Common myeloid progenitor, CD34-positive (primary cell): ENCODE measurements around the gene OBSCN.
A peak's percentile ranks its signal among the peaks of the same experiment; 100 is the strongest.

Source experiments
- CTCF ChIA-PET: fragments of 350-600 bp; sonication (Branson Sonifier 250); formaldehyde crosslinking; loops from one replicate; lab custom pipeline; 2021; ENCODE audit warnings: antibody characterized with exemption; lab: Charles Lee
- POLR2A ChIA-PET: fragments of 350-600 bp; sonication (Branson Sonifier 250); formaldehyde crosslinking; loops from one replicate; lab custom pipeline; 2021; ENCODE audit warnings: antibody characterized with exemption; lab: Charles Lee
- DNase-seq, 3 donors: peaks; one replicate each; pipeline versions ENCODE4 v3.0.0 to v3.0.0-alpha.2; 2013
- H3K27ac ChIP-seq, 2 experiments: 1 replicate in 1 of 2; 2 replicates in 1 of 2; pipeline ENCODE4 v1.7.0; 2013; ENCODE audit warnings: inconsistent platforms in 2 of 2, low read length in 2 of 2, mild to moderate bottlenecking in 2 of 2, low read depth in 1 of 2, moderate library complexity in 1 of 2; ENCODE audit not compliant: severe bottlenecking in 2 of 2, insufficient read depth in 1 of 2, poor library complexity in 1 of 2
- H3K27me3 ChIP-seq, 5 experiments: replicated peaks in 2 of 5; 1 replicate in 3 of 5; 2 replicates in 2 of 5; pipeline versions ENCODE4 v1.6.1 to v1.7.0; 2013; ENCODE audit warnings: low read length in 4 of 5, mild to moderate bottlenecking in 2 of 5, moderate library complexity in 2 of 5, inconsistent platforms in 1 of 5; ENCODE audit not compliant: insufficient read depth in 5 of 5, control insufficient read depth in 4 of 5
- H3K36me3 ChIP-seq, 4 experiments: 1 replicate in 2 of 4; 2 replicates in 2 of 4; pipeline versions ENCODE4 v1.6.1 to v1.7.0; 2013; ENCODE audit warnings: low read length in 3 of 4, control low read depth in 1 of 4, mild to moderate bottlenecking in 1 of 4; ENCODE audit not compliant: control insufficient read depth in 4 of 4, insufficient read depth in 4 of 4
- H3K4me1 ChIP-seq, 4 experiments: 1 replicate in 3 of 4; 2 replicates in 1 of 4; pipeline versions ENCODE4 v1.6.1 to v1.7.1; 2013; ENCODE audit warnings: low read length in 3 of 4, mild to moderate bottlenecking in 3 of 4, control low read depth in 1 of 4, inconsistent platforms in 1 of 4, moderate library complexity in 1 of 4; ENCODE audit not compliant: control insufficient read depth in 4 of 4, insufficient read depth in 4 of 4; ENCODE audit errors: control extremely low read depth in 1 of 4
- H3K4me3 ChIP-seq, 7 experiments: 1 replicate in 4 of 7; 2 replicates in 3 of 7; pipeline versions ENCODE4 v1.5.1 to v1.7.0; 2013; ENCODE audit warnings: mild to moderate bottlenecking in 7 of 7, low read length in 6 of 7, moderate library complexity in 6 of 7, inconsistent platforms in 2 of 7, low read depth in 2 of 7, control low read depth in 1 of 7; ENCODE audit not compliant: insufficient read depth in 4 of 7, control insufficient read depth in 1 of 7; ENCODE audit errors: extremely low read depth in 1 of 7
- H3K9me3 ChIP-seq, 5 experiments: 1 replicate in 4 of 5; 2 replicates in 1 of 5; pipeline versions ENCODE4 v1.6.1 to v1.7.1; 2013; ENCODE audit warnings: low read length in 4 of 5, mild to moderate bottlenecking in 2 of 5, inconsistent platforms in 1 of 5, low read depth in 1 of 5, moderate library complexity in 1 of 5; ENCODE audit not compliant: control insufficient read depth in 4 of 5, insufficient read depth in 2 of 5; ENCODE audit errors: control extremely low read depth in 1 of 5
- WGBS: methylation state at CpG from one replicate; pipeline ENCODE4 v1.1.5; 2013; ENCODE audit not compliant: insufficient coverage; 5-methylcytosine and 5-hydroxymethylcytosine counted together

Gene OBSCN

GRCh38 chr1:228302086-228302485 lies 94.2 kb downstream of the OBSCN start:
- Histone ChIP-seq H3K36me3 (peaks cover 0 to 57% (median 27%) of the 10 kb centered on the region in 4 experiments), H3K4me1 (no peaks in the 10 kb centered on the region), H3K4me3 (peak overlapping the region in 1 of 7 experiments; percentile 31), H3K9me3 (peaks cover 0 to 35% (median 17%) of the 10 kb centered on the region in 5 experiments), H3K27ac (no peak overlapping the region), H3K27me3 (no peaks in the 10 kb centered on the region)
- POLR2A ChIA-PET: no interaction called here
- peak in 1 of 3 donors; percentile 4 for DNase-seq
- WGBS: 100% methylated on average over 3 of the region's 4 CpGs
- CTCF ChIA-PET: no interaction called here

- Histone ChIP-seq H3K27me3 (no peaks in the 10 kb centered on the region), H3K4me1 (no peaks in the 10 kb centered on the region), H3K9me3 (peaks cover 0 to 31% (median 17%) of the 10 kb centered on the region in 5 experiments), H3K4me3 (no peak overlapping the region), H3K36me3 (peaks cover 0 to 48% (median 18%) of the 10 kb centered on the region in 4 experiments), H3K27ac (no peak overlapping the region)
- ChIA-PET POLR2A (no interaction called here), CTCF (no interaction called here)
- WGBS: 100% methylated on average over 8 of the region's 9 CpGs
- DNase-seq: no peak
Measured at GRCh38 chr1:228303596-228303995, 95.8 kb downstream of the OBSCN start.

GRCh38 chr1:228304225-228304624 lies 96.4 kb downstream of the OBSCN start:
- Histone ChIP-seq H3K27me3 (no peaks in the 10 kb centered on the region), H3K4me3 (no peak overlapping the region), H3K9me3 (peaks cover 0 to 31% (median 17%) of the 10 kb centered on the region in 5 experiments), H3K27ac (no peak overlapping the region), H3K36me3 (peaks cover 0 to 43% (median 12%) of the 10 kb centered on the region in 4 experiments), H3K4me1 (no peaks in the 10 kb centered on the region)
- CTCF ChIA-PET: no interaction called here
- no peak for DNase-seq
- POLR2A ChIA-PET: no interaction called here
- 92% methylated on average over 7 of the region's 8 CpGs for WGBS

DNA sequence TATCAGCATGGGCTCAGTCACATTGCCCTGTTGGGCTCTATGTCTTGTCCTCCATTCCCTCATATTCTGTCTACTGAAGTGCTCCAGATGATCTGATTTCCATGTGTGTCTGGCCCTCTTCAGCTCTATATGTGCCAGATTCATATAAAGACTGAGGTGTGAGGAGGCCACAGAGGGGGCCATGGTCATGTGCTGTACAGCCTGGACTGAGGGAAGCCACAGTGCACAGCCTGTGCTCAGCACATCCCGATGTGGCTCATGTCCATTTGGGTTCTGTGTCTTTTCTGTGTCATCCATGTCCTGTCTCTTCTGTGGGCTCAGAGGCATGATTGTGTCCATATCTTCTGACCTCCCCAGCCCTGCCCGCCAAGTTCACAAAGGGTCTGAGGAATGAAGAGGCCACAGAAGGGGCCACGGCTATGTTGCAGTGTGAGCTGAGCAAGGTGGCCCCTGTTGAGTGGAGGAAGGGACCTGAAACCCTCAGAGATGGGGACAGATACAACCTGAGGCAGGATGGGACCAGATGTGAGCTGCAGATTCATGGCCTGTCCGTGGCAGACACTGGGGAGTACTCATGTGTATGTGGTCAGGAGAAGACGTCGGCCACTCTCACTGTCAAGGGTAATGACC lies 97.0 kb downstream of the OBSCN start:
- POLR2A ChIA-PET: no interaction called here
- 87% methylated on average over 3 of the region's 6 CpGs for WGBS

DNA sequence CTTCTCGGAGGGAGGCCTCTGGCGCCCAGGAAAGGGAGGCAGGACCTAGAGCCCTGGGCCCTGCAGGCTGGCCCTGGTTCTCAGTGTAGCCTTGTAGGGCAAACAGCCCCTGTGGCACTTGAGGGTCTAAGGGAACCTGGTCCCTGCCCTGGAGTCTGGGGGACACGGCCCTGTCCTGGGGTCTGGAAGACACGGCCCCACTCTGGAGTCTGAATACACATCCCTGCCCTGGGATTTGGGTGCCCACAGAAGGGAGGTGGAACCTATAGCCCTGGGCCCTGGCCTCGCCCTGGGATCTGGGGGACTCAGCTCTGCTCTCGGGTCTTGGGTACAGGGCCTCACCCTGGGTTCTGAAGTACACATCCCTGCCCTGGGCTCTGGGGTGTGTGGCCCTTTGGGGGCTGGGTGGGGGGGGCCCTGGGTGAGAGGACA lies 97.9 kb downstream of the OBSCN start:
- POLR2A ChIA-PET: no interaction called here
- 96% methylated on average over 6 of the region's 6 CpGs for WGBS

More for the DNA sequence above, 97.0 kb downstream of the OBSCN start:
- no peak for DNase-seq
- H3K9me3 ChIP-seq: peaks cover 0 to 27% (median 17%) of the 10 kb centered on the region in 5 experiments
- no peak overlapping the region for H3K4me3 ChIP-seq
- CTCF ChIA-PET: no interaction called here
- no peaks in the 10 kb centered on the region for H3K27me3 ChIP-seq
- H3K27ac ChIP-seq: no peak overlapping the region
- H3K36me3 ChIP-seq: peaks cover 0 to 41% (median 8%) of the 10 kb centered on the region in 4 experiments
- no peaks in the 10 kb centered on the region for H3K4me1 ChIP-seq

GRCh38 chr1:228306275-228307217 lies 98.7 kb downstream of the OBSCN start:
- ChIA-PET CTCF (no interaction called here), POLR2A (no interaction called here)
- Histone ChIP-seq H3K4me1 (no peaks in the 10 kb centered on the region), H3K27ac (no peak overlapping the region), H3K9me3 (peaks cover 0 to 27% (median 19%) of the 10 kb centered on the region in 5 experiments), H3K36me3 (peaks cover 0 to 46% (median 7%) of the 10 kb centered on the region in 4 experiments), H3K27me3 (no peaks in the 10 kb centered on the region), H3K4me3 (no peak overlapping the region)
- no peak for DNase-seq
- 93% methylated on average over 29 of the region's 35 CpGs for WGBS

More for the DNA sequence above, 97.9 kb downstream of the OBSCN start:
- peaks cover 0 to 43% (median 7%) of the 10 kb centered on the region in 4 experiments for H3K36me3 ChIP-seq
- H3K27ac ChIP-seq: no peak overlapping the region
- no peak overlapping the region for H3K4me3 ChIP-seq
- CTCF ChIA-PET: no interaction called here
- H3K4me1 ChIP-seq: no peaks in the 10 kb centered on the region
- no peak for DNase-seq
- no peaks in the 10 kb centered on the region for H3K27me3 ChIP-seq
- H3K9me3 ChIP-seq: peaks cover 0 to 28% (median 16%) of the 10 kb centered on the region in 5 experiments
